Heart left ventricle (tissue), 13 donors: ENCODE measurements around the gene RUNX2.

Experiments
- POLR2A ChIP-seq, 2 donors: fragments of 450-650 bp; IDR thresholded peaks; one replicate each; pipeline ENCODE4 v1.6.1; 2017; ENCODE audit warnings: antibody characterized with exemption in 2 of 2, mild to moderate bottlenecking in 2 of 2, moderate library complexity in 2 of 2
- TF ChIP-seq, protein P1 (sequence below), 12 donors: fragments of 200-600 bp; sonication (generic) in 4 of 12; IDR thresholded peaks; one replicate each; pipeline versions ENCODE4 v1.5.0 to v1.8.0; 2018 to 2022; ENCODE audit warnings: antibody characterized with exemption in 12 of 12, mild to moderate bottlenecking in 5 of 12
- donor health status: ischemic (EF 13 %, LVEDD 7.1; RV severe dilation, severe dysfunction).
- donor health status: DM: no; HTN: yes; CAD: no.
- donor health status: DM: no; HTN: no; CAD: no.
- donor health status: ischemic (EF 25% LVEDD 6.9; RV normal size, moderate dysfunction).
- donor health status: ischemic (EF 25% LVEDD 5.7; RV mildly dilated, moderate dysfunction).
- donor health status: ischemic (EF 35%, LVEDD 5.7; RV mildly dilated, moderate dysfunction).
- donor health status: nonischemic (EF 11% LVEDD 7.7; RV severe dilation, severe dysfunction).
- donor health status: DM: yes; HTN: yes; CAD: no.
- donor health status: PGD.
- donor health status: ischemic (EF 29% LVEDD 5.4; RV normal size, mild dysfunction).
- donor health status: nonischemic (EF 23%, LVEDD 6.1; RV moderate dilation, normal function).

DNA sequence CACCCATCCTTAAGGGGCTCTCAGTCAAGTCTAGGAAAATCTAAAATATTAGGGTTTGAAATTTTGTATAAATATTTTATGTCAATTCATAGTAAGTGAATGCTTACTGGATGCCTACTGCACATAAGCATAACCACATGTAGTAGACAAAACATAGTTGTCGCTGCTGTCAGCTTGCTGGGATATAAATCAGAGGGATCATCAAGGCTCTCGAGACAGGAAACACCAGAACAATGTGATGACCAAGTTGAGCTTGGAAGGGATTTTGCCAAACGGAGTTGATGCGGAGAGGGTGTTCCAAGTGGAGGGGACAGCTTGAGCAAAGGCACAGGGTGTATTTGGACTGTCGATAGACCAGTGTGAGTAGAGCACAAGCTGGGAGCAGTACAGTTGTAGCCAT is 155.4 kb downstream of the RUNX2 start:
- TF ChIP-seq, protein P1, sequence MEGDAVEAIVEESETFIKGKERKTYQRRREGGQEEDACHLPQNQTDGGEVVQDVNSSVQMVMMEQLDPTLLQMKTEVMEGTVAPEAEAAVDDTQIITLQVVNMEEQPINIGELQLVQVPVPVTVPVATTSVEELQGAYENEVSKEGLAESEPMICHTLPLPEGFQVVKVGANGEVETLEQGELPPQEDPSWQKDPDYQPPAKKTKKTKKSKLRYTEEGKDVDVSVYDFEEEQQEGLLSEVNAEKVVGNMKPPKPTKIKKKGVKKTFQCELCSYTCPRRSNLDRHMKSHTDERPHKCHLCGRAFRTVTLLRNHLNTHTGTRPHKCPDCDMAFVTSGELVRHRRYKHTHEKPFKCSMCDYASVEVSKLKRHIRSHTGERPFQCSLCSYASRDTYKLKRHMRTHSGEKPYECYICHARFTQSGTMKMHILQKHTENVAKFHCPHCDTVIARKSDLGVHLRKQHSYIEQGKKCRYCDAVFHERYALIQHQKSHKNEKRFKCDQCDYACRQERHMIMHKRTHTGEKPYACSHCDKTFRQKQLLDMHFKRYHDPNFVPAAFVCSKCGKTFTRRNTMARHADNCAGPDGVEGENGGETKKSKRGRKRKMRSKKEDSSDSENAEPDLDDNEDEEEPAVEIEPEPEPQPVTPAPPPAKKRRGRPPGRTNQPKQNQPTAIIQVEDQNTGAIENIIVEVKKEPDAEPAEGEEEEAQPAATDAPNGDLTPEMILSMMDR (IDR thresholded peaks at IDR 0.05) = no peak
- no peak for TF ChIP-seq POLR2A (IDR thresholded peaks at IDR 0.05)
